Neural cell (in vitro differentiated cells): ENCODE measurements around the gene LAMB4. TPM values are rescaled to one million over a fixed set of nuclear protein-coding genes. Genes with fewer than 3 reads are reported as not detected.

Source experiments
- H2AFZ ChIP-seq: fragments of 200-600, 300-800 bp; sonication (generic), shearing (Covaris generic); 2 replicates; pipeline ENCODE4 v1.6.0; 2014; ENCODE audit warnings: low read depth, mild to moderate bottlenecking, antibody characterized with exemption, low read length, moderate library complexity
- H3F3A ChIP-seq: fragments of 200-600 bp; shearing (Covaris generic); 2 replicates; pipeline ENCODE4 v1.6.1; 2016; ENCODE audit warnings: mild to moderate bottlenecking, moderate library complexity, mixed read lengths, antibody characterized with exemption, low read length; ENCODE audit not compliant: insufficient read depth, poor library complexity, severe bottlenecking
- H3K27ac ChIP-seq: fragments of 200-600, 300-800 bp; sonication (generic), shearing (Covaris generic); 2 replicates; pipeline ENCODE4 v1.5.1; 2014; ENCODE audit warnings: mild to moderate bottlenecking, low read length, moderate library complexity
- H3K27me3 ChIP-seq: fragments of 300-800, 200-600 bp; sonication (generic), shearing (Covaris generic); 2 replicates; pipeline ENCODE4 v1.6.0; 2014; ENCODE audit warnings: mild to moderate bottlenecking, low read depth, low read length, moderate library complexity; ENCODE audit not compliant: insufficient read depth
- H3K36me3 ChIP-seq: fragments of 300-800, 200-600 bp; sonication (generic), shearing (Covaris generic); 2 replicates; pipeline ENCODE4 v1.5.1; 2014; ENCODE audit warnings: mild to moderate bottlenecking, antibody characterized with exemption, low read length, moderate library complexity; ENCODE audit not compliant: insufficient read depth
- H3K4me2 ChIP-seq: fragments of 300-800, 200-600 bp; sonication (generic), shearing (Covaris generic); 2 replicates; pipeline ENCODE4 v1.6.0; 2014; ENCODE audit warnings: mild to moderate bottlenecking, low read length
- H3K4me3 ChIP-seq: fragments of 300-800, 200-600 bp; sonication (generic), shearing (Covaris generic); 2 replicates; pipeline ENCODE4 v1.5.1; 2014; ENCODE audit warnings: mild to moderate bottlenecking, low read length, moderate library complexity
- H3K79me2 ChIP-seq: fragments of 200-600 bp; shearing (Covaris generic); replicated peaks from 2 replicates; pipeline ENCODE4 v1.6.0; 2014; ENCODE audit warnings: mild to moderate bottlenecking, low read length, moderate library complexity; ENCODE audit not compliant: insufficient read depth
- H3K9ac ChIP-seq: fragments of 300-800, 200-600 bp; sonication (generic), shearing (Covaris generic); 2 replicates; pipeline ENCODE4 v1.6.1; 2016; ENCODE audit warnings: mild to moderate bottlenecking, low read length, mixed read lengths
- H3K9me2 ChIP-seq: fragments of 200-600 bp; shearing (Covaris generic); 2 replicates; pipeline ENCODE4 v1.6.1; 2016; ENCODE audit warnings: mild to moderate bottlenecking, low read length, mixed read lengths; ENCODE audit not compliant: insufficient read depth
- H3K9me3 ChIP-seq: fragments of 200-600, 300-800 bp; sonication (generic), shearing (Covaris generic); 2 replicates; pipeline ENCODE4 v1.6.1; 2016; ENCODE audit warnings: mild to moderate bottlenecking, mixed run types, low read length, moderate library complexity, mixed read lengths
- H4K20me1 ChIP-seq: fragments of 200-600 bp; shearing (Covaris generic); 2 replicates; pipeline ENCODE4 v1.6.1; 2016; ENCODE audit warnings: mild to moderate bottlenecking, mixed run types; ENCODE audit not compliant: insufficient read depth
- EP300 ChIP-seq: fragments of 450-650 bp; conservative IDR thresholded peaks from 2 replicates; pipeline ENCODE4 v1.6.1; 2014; ENCODE audit warnings: antibody characterized with exemption, mild to moderate bottlenecking, moderate library complexity; ENCODE audit not compliant: poor library complexity, severe bottlenecking
- EZH2 ChIP-seq: fragments of 200-600, 300-800 bp; shearing (Covaris generic), sonication (generic); IDR thresholded peaks from 2 replicates; pipeline ENCODE4 v1.6.1; 2014; ENCODE audit warnings: antibody characterized with exemption, low read length, borderline replicate concordance, mild to moderate bottlenecking; ENCODE audit not compliant: insufficient read depth, poor library complexity, severe bottlenecking
- MXI1 ChIP-seq: fragments of 450-650 bp; conservative IDR thresholded peaks from 2 replicates; pipeline ENCODE4 v1.6.1; 2014; ENCODE audit warnings: antibody characterized with exemption, mild to moderate bottlenecking; ENCODE audit not compliant: poor library complexity, severe bottlenecking
- POLR2AphosphoS5 ChIP-seq: IDR thresholded peaks from 2 replicates; pipeline ENCODE4 v1.6.1; 2012
- RAD21 ChIP-seq: fragments of 450-650 bp; conservative IDR thresholded peaks from 2 replicates; pipeline ENCODE4 v1.6.1; 2014; ENCODE audit warnings: antibody characterized with exemption, mild to moderate bottlenecking, moderate library complexity
- SMC3 ChIP-seq: fragments of 450-650 bp; conservative IDR thresholded peaks from 2 replicates; pipeline ENCODE4 v1.6.1; 2014; ENCODE audit warnings: antibody characterized with exemption, mild to moderate bottlenecking, moderate library complexity; ENCODE audit not compliant: poor library complexity
- TAF1 ChIP-seq: IDR thresholded peaks from 2 replicates; pipeline ENCODE4 v1.6.1; 2012; ENCODE audit warnings: low read depth
- polyA plus RNA-seq: library from polyadenylated mRNA; depleted of rRNA; stranded (reverse); fragments of >200 nt; gene quantifications from 2 replicates; pipeline ENCODE4 v1.2.3, GENCODE V29; 2014
- TF ChIP-seq, protein P1 (sequence below): fragments of 450-650 bp; IDR thresholded peaks from 2 replicates; pipeline ENCODE4 v1.5.1; 2014; ENCODE audit warnings: antibody characterized with exemption, mild to moderate bottlenecking, moderate library complexity; ENCODE audit not compliant: poor library complexity, severe bottlenecking
- TF ChIP-seq, protein P2 (sequence below): IDR thresholded peaks from 2 replicates; pipeline ENCODE4 v1.6.1; 2012; ENCODE audit warnings: borderline replicate concordance

LAMB4 gene
- polyA plus RNA-seq, 1 donor from 2014 or later = 0.16 TPM

DNA sequence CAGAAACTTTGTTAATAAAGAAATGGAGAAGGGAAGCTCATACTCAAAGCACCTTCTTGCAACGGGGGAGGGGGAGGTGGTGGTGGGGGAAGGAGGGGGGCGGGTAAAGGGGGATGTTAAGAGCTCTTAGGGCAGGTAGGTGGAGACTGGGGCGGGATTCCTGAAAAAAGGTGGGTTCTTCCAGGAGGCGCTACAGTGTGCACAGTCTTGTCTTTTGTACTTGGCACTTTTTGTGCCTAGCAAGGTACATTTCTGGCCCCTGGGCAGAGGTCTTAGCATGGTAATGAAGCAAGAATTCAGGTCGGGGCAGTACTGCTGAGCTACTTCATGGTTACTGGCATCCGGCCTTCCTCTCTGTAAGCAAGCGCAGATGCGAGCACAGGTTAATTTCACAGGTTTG lies 15.2 kb upstream of the LAMB4 start:
- Histone ChIP-seq H3K27me3 (no peaks in the 10 kb centered on the region), H3F3A (no peaks in the 10 kb centered on the region), H3K9me2 (no peaks in the 10 kb centered on the region), H3K4me2 (no peak overlapping the region), H2AFZ (no peak overlapping the region), H3K36me3 (peaks cover 3% of the 10 kb centered on the region), H3K27ac (no peak overlapping the region), H3K79me2 (no peaks in the 10 kb centered on the region), H3K9ac (no peak overlapping the region), H3K4me3 (no peak overlapping the region), H4K20me1 (no peaks in the 10 kb centered on the region), H3K9me3 (no peaks in the 10 kb centered on the region)
- TF ChIP-seq, protein P1, sequence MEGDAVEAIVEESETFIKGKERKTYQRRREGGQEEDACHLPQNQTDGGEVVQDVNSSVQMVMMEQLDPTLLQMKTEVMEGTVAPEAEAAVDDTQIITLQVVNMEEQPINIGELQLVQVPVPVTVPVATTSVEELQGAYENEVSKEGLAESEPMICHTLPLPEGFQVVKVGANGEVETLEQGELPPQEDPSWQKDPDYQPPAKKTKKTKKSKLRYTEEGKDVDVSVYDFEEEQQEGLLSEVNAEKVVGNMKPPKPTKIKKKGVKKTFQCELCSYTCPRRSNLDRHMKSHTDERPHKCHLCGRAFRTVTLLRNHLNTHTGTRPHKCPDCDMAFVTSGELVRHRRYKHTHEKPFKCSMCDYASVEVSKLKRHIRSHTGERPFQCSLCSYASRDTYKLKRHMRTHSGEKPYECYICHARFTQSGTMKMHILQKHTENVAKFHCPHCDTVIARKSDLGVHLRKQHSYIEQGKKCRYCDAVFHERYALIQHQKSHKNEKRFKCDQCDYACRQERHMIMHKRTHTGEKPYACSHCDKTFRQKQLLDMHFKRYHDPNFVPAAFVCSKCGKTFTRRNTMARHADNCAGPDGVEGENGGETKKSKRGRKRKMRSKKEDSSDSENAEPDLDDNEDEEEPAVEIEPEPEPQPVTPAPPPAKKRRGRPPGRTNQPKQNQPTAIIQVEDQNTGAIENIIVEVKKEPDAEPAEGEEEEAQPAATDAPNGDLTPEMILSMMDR = no peak
- no peak for TF ChIP-seq TAF1
- no peak for TF ChIP-seq POLR2AphosphoS5
- TF ChIP-seq, protein P2, sequence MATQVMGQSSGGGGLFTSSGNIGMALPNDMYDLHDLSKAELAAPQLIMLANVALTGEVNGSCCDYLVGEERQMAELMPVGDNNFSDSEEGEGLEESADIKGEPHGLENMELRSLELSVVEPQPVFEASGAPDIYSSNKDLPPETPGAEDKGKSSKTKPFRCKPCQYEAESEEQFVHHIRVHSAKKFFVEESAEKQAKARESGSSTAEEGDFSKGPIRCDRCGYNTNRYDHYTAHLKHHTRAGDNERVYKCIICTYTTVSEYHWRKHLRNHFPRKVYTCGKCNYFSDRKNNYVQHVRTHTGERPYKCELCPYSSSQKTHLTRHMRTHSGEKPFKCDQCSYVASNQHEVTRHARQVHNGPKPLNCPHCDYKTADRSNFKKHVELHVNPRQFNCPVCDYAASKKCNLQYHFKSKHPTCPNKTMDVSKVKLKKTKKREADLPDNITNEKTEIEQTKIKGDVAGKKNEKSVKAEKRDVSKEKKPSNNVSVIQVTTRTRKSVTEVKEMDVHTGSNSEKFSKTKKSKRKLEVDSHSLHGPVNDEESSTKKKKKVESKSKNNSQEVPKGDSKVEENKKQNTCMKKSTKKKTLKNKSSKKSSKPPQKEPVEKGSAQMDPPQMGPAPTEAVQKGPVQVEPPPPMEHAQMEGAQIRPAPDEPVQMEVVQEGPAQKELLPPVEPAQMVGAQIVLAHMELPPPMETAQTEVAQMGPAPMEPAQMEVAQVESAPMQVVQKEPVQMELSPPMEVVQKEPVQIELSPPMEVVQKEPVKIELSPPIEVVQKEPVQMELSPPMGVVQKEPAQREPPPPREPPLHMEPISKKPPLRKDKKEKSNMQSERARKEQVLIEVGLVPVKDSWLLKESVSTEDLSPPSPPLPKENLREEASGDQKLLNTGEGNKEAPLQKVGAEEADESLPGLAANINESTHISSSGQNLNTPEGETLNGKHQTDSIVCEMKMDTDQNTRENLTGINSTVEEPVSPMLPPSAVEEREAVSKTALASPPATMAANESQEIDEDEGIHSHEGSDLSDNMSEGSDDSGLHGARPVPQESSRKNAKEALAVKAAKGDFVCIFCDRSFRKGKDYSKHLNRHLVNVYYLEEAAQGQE = no peak
- TF ChIP-seq RAD21 = no peak
- TF ChIP-seq EZH2 = no peak
- no peak for TF ChIP-seq SMC3
- TF ChIP-seq MXI1 = no peak
- TF ChIP-seq EP300 = no peak

DNA sequence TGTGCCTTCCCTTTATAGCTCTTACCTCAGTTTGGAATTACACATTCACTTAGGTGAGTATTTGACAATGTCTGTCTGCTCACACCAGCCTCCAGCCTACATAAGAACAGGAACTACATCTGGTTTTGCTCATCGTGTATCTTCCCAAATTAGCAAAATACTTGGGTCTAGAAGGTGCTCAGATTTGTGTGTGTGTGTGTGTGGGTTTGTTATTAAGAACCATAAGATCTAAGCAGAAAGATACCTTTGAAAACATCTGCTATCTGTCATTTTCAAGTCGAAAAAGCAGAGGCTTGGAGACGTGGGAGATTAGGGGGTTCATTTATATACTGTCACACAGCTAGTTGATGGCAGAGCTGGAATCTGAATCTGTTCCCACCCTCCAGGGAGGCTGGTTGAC lies 14.8 kb upstream of the LAMB4 start:
- peaks cover 2% of the 10 kb centered on the region for H3K36me3 ChIP-seq
- H3F3A ChIP-seq = no peaks in the 10 kb centered on the region
- no peak overlapping the region for H2AFZ ChIP-seq
- H3K9ac ChIP-seq = no peak overlapping the region
- H3K4me3 ChIP-seq = no peak overlapping the region
- H3K79me2 ChIP-seq = no peaks in the 10 kb centered on the region
- H3K27ac ChIP-seq = no peak overlapping the region
- no peaks in the 10 kb centered on the region for H3K9me3 ChIP-seq
- H3K9me2 ChIP-seq = no peaks in the 10 kb centered on the region
- no peak overlapping the region for H3K4me2 ChIP-seq
- H3K27me3 ChIP-seq = no peaks in the 10 kb centered on the region
- TF ChIP-seq TAF1 (no peak), MXI1 (no peak), SMC3 (no peak), RAD21 (no peak), EP300 (no peak), EZH2 (no peak), POLR2AphosphoS5 (no peak)
- TF ChIP-seq, protein P1 = no peak
- TF ChIP-seq, protein P2 = no peak
- no peaks in the 10 kb centered on the region for H4K20me1 ChIP-seq
